ENCODE data around the gene VSTM2B.

DNA sequence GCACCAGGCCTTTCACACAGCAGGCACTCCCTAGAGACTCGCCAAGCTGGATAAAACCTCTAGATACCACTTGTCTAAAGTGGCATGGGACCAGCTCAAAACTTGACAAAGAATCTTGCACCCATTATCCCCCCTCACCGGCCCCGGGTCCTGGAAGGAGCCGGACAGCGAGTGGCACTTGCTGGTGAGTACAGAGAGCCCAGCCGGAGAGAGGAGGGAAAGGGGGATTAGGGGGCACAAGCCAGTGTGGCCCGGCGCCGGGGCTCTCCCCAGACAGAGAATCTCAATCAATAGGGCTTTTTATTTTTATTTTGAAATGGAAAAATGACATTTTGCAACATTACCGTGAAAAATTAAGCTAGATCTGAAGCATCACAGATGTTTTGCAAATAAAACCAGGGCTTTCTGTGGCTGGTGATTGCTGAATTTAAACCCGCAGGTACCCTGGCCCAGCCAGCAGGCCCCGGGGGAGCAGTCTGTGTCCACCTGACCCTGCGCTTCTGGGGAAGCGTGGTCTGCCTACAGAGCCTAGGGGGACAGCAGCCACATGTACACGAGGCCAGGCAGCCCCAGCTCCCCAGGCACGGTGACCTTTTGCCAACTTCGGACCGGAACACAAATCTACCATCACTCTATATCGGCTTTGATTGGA, 10.0 kb upstream of the VSTM2B start:
- no peak for TF ChIP-seq CTCF (IDR thresholded peaks at IDR 0.05; ENCODE audit: low read depth, low read length)
- TF ChIP-seq EZH2phosphoT487 (IDR thresholded peaks at IDR 0.05; ENCODE audit: low read depth): no peak
